GM18873 (cell line): ENCODE data around the gene CTU2.

ENCODE experiments used
- ATAC-seq: cut with Tn5 transposase; IDR thresholded peaks from one replicate; pipeline ENCODE4 v1.9.1; 2021; ENCODE audit warnings: mild to moderate bottlenecking, moderate library complexity, moderate number of reproducible peaks; ENCODE audit not compliant: unreplicated experiment, low FRiP score

The CTU2 gene

GRCh38 chr16:88739977-88740726, 33.8 kb downstream of the CTU2 start:
- no peak for ATAC-seq

DNA sequence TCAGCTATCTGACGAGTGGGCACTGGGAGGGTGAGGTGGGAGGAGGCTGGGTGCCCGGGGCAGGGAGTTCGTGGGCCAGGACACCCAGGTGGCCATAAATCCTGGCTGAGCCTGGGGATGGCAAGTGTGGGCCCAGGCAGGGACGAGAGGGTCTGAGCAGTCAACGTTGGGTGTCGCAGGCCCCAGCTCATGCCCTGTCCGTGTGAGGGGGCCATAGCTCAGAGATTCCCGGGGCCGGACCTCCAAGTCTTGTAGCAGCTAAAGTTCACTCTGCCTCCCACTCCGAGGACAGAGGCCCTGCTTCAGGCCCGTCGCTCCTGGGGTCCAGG, 34.4 kb downstream of the CTU2 start:
- no peak for ATAC-seq

- ATAC-seq: no peak
Observed at GRCh38 chr16:88741368-88741767, 35.1 kb downstream of the CTU2 start.

DNA sequence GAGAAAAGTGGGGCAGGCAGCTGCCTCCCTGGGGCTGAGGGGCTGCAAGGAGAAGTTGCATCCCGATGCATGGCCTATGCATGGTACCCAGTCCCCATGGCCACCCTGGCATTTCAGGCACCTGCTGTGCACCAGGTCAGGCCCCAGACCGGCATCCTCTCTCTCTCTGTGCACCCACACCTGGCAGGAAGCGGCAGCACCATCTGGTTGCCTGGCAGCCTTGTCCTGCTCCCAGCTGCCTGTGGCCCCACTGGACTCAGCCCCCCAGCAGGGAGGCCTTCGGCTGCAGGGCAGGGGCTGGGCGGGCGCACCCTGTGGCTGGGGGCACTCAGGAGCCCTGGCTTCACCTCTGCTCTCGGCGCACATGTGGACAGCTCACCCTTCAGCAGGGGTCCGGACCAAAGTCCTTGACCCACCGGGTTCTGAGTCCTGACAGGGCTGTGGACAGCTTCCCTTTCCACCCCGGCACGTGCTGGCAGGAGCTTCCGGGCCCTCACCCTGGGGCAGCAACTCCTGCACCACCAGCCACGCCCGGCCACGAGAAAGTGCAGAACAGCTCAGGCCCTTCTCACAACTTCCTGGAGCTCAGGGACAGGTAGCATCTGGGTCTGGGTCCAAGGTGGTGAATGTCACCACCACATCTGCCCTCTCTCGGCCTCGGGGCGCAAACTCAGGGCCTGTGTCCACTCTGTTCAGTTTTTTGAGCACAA, 36.7 kb downstream of the CTU2 start:
- ATAC-seq: no peak

- no peak for ATAC-seq
Observed at GRCh38 chr16:88743693-88744576, 37.6 kb downstream of the CTU2 start.

DNA sequence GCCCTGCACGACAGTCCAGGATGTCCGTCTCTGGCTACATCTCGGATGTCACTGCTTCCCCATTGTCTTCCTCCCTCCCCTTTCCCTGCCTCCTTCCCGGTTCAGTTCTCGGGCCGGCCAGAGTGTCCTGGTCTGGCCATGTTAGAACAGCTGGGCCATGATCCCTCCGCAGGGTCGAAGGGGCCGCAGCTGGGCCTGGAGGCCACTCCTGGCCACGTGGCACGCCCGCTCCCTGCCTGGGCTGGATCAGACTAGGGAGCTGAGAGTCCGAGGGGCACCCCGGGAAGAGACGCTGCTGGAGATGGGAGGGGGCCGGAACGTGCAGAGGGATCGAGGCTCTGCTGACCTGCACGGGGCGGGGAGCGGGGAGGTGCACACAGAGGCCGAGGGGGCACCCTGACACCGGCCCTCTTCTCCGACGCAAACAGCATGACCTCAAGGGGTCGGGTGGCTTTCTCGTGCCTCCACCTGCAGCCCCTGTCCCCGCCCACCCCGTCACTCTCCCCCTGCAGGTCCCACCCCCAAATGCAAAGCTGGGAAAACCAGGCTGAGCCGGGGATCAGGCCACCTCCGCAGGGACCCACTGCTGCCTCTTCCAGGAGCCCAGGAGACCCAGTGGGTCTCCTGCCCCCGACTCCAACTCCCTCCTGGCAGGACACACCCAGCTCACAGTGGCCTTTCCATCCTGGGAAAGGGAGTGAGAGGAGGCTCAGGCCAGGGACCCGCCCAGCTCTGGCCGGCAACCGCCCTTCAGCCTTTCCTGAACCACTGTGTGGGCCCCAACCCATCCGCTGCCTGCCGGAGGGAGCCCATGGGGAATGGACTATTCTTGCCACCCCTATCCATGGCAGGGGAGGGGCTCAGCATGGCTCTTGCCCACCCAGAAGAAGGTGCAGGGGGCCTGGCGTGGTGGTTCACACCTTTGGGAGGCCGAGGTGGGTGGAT, 38.5 kb downstream of the CTU2 start:
- ATAC-seq: no peak

- no peak for ATAC-seq
Observed at GRCh38 chr16:88746506-88746905, 40.2 kb downstream of the CTU2 start.

GRCh38 chr16:88747588-88748301, 41.4 kb downstream of the CTU2 start:
- ATAC-seq: no peak

GRCh38 chr16:88748364-88748763, 42.1 kb downstream of the CTU2 start:
- ATAC-seq: no peak

DNA sequence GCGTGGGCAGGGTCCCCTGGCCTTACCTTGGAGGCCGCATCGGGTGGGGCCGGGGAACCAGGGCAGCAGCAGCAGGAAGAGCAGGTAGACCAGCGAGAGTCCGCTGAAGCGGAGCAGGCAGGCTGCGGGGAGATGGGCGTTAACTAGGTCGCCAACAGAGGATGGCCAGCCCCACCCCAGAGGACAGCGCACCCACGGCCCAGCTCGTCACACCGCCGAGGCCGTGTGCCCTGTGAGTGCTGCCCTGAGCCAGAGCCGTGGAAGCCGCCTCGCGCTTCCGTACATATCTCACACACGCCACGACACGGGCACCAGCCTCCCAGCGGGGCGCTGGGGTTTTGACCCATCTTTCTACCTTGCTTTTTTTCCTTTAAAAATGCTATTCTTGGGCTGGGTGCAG, 43.1 kb downstream of the CTU2 start:
- ATAC-seq: no peak

DNA sequence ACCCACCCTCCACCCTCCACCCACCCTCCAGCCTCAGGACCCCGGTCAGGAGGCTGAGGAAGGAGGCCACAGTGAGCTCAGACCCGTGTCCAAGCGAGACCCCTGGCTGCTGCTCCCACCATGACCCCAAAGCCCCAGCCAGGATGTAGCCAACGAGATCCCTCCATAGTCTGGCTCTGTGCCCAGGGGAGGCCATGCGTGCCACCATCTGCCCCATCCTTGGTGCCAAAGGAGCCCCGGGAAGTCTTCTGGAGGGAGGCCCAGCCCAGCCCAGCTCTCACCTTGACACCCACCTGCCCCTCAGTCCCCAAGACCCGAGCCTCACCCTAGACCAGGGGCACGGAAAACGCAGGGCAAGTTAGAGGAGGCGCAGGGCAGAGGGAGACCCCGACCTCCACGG, 44.6 kb downstream of the CTU2 start:
- no peak for ATAC-seq

DNA sequence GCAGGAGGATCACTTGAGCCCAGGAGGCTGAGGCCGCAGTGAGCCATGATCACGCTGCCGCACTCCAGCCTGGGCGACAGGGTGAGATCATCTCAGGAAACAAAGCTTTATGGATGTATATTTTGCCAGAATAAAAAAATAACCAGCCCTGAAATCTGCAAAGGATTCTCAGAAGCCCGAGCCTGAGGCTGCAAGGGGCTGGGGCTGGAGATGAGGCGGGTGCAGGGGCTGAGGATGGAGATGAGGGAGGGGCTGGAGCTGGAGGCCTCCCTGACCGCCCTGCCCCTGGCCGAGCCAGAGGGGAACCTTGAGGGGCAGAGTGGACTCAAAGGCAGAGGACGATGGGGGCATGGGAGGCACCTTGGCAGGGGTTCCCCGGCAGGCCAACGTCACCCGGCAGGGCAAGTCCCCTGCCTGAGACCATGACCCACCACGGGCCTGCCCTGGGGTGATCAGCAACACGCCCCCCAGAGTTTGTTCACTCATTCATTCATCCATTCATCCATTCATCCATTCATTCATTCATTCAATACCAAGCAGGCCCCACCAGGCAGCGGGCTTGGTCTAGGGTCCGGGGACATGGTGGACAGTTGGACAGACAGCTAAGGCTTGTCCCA, 46.2 kb downstream of the CTU2 start:
- no peak for ATAC-seq

GRCh38 chr16:88753191-88753590, 46.9 kb downstream of the CTU2 start:
- ATAC-seq: no peak

- ATAC-seq: no peak
Observed at GRCh38 chr16:88753602-88754001, 47.3 kb downstream of the CTU2 start.

DNA sequence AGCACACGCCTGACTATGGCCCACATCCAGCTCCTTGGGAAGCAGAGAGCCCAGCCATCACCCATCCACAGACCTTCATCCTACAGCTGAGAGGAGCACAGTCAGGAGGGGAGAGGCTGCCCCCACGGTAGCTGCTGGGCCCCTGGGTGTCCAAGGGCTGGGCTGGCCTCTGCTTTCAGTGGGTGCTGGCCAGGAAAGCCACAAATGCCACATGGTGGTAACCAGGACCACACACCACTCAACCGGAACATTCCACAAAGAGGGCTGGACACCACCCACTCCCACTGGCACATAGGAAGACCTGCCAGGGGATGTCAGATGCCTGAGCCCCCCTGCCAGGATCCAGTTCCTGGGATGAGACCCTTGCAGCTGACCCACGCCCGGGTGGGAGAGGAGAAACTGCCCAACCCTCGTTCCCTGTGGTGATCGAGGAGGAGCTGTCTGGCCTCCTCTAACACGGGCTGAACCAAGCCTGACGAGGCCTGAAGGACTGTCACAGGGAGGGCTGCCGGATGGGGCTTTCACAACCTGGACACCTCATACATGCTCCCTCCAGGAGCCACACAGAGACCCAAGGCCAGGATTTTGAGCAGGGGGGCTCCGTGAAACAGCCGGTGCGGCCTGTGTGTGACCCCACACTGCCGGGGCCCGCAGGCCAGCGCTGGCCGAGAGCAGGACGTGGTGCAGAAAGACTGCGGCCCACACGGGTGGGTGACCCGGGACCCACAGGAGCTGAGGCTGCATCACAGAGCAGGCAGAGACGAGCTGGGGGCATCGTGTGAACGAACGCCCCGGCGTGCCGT, 48.0 kb downstream of the CTU2 start:
- no peak for ATAC-seq

GRCh38 chr16:88754912-88755744, 48.8 kb downstream of the CTU2 start:
- ATAC-seq: no peak

DNA sequence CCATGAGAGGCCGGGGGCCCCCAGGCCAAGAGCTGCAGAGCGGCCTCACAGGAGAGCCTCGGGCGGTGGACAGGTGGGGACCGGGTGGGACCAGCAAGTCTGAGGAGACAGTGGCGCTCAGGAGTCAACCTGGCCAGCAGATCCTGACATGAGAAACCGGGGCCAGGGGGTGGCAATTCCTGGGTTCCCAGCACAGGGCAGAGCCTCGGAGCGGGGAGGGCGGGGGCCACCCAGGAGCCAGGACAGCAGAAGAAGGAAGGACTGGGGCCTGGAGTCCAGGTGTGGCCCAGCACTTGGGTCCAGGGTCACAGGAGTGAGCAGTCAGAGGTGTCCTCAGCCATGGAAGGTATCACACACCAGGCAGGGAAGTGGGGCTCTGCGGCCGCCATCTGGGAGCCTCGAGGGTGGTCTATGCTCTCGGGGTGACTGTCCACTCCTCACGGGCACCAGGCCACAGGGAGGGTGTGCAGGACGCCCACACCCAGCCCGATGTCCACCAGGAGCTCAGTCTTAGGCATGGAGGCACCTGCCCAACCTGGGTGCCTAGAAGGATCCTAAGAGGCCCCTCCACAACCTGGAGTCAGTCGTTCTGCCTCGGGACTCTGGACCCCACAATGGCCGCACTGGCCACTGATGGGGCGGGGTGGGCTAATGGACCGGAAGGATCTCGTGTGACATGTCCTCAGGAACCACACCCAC, 49.6 kb downstream of the CTU2 start:
- no peak for ATAC-seq
